ENCODE data around the gene PDE4B.
"Not testable (repeated sequence)": the region's sequence is repeated elsewhere in the genome, so short reads cannot be mapped to it uniquely, and the experiment has no call there.

The PDE4B gene

DNA sequence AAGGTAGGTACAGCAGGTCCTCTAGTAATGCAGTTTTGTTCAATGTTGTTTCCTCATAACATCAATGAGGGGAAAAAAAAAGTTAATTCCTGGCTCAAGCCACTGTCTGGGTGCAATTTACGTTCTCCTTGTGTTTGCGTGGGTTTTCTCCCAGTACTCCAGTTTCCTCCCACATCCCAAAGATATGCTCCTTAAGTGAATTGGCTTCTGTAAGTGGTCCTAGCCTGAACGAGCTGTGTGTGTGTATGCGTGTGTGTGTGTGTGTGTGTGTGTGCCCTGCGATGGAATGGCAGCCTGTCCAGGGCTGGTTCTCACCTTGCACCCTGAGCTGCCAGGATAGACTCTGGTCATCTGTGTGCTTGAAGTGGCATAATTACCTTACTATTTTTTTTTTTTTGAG is 332.0 kb downstream of the PDE4B start:
- no peak for DNase-seq (ENCODE audit: low read depth)
- H3K4me3 ChIP-seq (ENCODE audit: low read depth, low read length), result no peak overlapping the region
- TF ChIP-seq, protein P1, sequence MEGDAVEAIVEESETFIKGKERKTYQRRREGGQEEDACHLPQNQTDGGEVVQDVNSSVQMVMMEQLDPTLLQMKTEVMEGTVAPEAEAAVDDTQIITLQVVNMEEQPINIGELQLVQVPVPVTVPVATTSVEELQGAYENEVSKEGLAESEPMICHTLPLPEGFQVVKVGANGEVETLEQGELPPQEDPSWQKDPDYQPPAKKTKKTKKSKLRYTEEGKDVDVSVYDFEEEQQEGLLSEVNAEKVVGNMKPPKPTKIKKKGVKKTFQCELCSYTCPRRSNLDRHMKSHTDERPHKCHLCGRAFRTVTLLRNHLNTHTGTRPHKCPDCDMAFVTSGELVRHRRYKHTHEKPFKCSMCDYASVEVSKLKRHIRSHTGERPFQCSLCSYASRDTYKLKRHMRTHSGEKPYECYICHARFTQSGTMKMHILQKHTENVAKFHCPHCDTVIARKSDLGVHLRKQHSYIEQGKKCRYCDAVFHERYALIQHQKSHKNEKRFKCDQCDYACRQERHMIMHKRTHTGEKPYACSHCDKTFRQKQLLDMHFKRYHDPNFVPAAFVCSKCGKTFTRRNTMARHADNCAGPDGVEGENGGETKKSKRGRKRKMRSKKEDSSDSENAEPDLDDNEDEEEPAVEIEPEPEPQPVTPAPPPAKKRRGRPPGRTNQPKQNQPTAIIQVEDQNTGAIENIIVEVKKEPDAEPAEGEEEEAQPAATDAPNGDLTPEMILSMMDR (IDR thresholded peaks at IDR 0.05; ENCODE audit: control insufficient read depth, extremely low read depth, insufficient read depth), result no peak

DNA sequence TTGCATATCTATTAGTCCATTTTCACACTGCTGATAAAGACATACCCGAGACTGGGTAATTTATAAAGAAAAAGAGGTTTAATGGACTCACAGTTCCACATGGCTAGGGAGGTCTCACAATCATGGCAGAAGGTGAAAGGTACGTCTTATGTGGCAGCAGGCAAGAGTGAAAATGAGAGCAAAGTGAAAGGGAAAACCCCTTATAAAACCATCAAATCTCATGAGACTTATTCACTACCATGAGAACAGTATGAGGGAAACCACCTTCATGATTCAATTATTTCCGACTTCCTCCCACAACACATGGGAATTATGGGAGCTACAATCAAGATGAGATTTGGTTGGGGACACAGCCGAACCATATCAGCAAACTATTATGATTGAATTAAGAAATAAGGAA is 335.9 kb downstream of the PDE4B start:
- DNase-seq (ENCODE audit: low read depth); H3K4me3 ChIP-seq (ENCODE audit: low read depth, low read length): not testable (repeated sequence)

DNA sequence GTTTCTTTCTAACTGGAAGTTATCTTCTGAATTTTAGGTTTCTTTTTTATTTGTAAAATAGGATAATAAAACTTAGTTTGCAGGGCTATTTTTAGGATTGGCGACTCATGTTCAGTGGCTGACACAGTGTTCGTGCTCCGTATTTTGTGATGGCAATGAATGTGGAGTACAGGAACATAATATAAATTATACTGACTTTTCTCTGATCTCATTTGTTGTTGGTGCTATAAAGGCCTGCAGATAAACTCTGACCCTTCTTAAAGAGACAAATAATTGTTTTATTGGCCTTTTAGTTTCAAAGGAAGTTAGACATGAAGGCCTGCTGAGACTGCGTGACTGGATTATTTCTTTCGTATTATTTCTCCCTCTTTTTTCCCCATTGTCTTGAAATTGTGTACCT is 339.6 kb downstream of the PDE4B start:
- no peak overlapping the region for H3K4me3 ChIP-seq (ENCODE audit: low read depth, low read length)
- TF ChIP-seq, protein P1 (IDR thresholded peaks at IDR 0.05; ENCODE audit: control insufficient read depth, extremely low read depth, insufficient read depth), result no peak
- no peak for DNase-seq (ENCODE audit: low read depth)

DNA sequence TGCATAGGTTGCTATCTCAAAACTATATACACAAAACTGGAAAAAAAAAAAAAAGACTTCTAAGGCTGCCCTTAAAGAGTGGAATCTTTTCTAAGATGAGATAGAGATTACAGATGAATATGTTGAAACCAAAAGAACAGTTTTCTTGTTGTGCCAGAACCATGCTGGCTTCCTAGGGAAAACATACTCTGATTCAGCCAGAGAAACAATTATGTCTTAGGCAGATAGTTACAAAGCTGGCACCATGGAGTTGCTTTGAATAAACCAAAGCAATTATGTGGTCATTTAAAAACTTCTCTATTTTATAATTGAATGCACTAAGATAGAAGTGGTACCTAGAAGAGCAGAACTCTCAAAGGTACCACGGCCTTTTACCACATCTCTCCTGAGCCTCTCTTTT is 341.3 kb downstream of the PDE4B start:
- H3K4me3 ChIP-seq (ENCODE audit: low read depth, low read length), result no peak overlapping the region
- no peak for DNase-seq (ENCODE audit: low read depth)

DNA sequence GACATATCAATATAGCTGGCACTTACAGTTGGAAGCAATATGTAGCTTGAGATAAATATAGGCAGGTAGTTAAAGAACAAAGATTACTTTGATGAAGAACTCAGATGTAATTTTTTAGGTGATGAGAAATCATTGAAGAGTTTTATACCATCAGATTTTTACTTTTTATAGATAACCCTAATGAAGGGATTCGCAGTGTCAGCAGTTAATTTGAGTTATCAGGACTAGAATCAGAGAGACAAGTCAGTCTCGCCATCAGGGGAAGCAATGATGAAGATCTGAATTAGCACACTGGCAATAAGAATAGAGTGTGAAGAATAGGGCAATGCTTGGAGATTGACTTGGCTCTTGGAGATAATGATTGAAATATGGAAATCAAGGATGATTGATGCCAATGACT is 342.5 kb downstream of the PDE4B start:
- H3K4me3 ChIP-seq (ENCODE audit: low read depth, low read length), result no peak overlapping the region
- TF ChIP-seq, protein P1 (IDR thresholded peaks at IDR 0.05; ENCODE audit: control insufficient read depth, extremely low read depth, insufficient read depth), result no peak
- DNase-seq (ENCODE audit: low read depth), result no peak

More for the DNA sequence above, 341.3 kb downstream of the PDE4B start:
- TF ChIP-seq, protein P1 (IDR thresholded peaks at IDR 0.05; ENCODE audit: control insufficient read depth, extremely low read depth, insufficient read depth), result no peak

DNA sequence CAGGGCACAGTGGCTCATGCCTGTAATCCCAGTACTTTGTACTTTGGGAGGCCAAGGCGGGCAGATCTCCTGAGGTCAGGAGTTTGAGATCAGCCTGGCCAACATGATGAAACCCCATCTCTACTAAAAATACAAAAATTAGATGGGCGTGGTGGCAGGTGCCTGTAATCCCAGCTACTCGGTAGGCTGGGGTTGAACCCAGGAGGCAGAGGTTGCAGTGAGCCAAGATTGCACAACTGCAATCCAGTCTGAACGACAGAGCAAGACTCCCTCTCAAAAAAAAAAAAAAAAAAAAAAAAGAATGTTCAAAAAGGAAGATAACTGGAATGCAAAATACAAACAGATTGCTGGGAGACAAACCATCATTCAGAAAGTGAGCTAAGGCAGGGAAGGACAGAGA is 343.7 kb downstream of the PDE4B start:
- DNase-seq (ENCODE audit: low read depth); H3K4me3 ChIP-seq (ENCODE audit: low read depth, low read length): not testable (repeated sequence)

DNA sequence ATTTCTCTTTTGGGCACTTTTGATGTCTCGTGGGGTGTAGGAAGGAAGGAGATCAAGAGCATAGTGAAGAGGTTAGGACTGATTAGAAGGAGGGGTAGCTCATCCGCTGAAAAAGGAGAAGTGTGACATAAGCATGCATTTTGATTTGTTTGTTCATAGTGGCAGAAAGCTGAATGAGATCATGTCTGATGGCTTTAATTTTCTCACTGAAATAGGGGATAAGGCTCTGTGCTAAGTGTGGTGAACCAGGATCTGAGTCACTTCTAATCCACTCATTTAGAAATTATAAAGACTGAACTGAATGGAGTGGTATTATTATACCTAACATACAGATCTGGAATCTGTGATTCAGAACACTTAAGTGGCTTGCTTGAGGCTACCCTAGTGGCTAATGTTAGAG is 344.5 kb downstream of the PDE4B start:
- no peak for DNase-seq (ENCODE audit: low read depth)
- TF ChIP-seq, protein P1 (IDR thresholded peaks at IDR 0.05; ENCODE audit: control insufficient read depth, extremely low read depth, insufficient read depth), result no peak
- H3K4me3 ChIP-seq (ENCODE audit: low read depth, low read length), result no peak overlapping the region

DNA sequence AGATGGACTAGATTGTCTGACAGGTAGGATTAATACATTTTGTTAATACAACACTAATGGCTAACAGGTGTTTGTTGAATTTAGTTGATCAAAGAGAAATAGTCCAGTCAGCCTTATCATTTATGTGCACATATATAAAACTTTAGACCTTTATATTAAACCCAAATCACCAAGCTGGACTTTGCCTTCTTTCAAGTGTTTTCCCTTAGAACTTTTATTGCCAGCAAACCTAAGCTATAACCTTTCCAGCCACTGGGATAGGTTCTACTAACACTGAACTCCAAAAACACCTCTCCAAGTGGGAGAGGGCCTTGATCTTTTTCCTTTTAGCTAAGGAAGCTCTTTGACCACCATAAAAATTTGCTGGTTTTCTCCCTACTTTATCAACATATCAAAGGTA is 345.9 kb downstream of the PDE4B start:
- no peak for DNase-seq (ENCODE audit: low read depth)
- TF ChIP-seq, protein P1 (IDR thresholded peaks at IDR 0.05; ENCODE audit: control insufficient read depth, extremely low read depth, insufficient read depth), result no peak
- no peak overlapping the region for H3K4me3 ChIP-seq (ENCODE audit: low read depth, low read length)

Data from LNCaP clone FGC (cell line).